Thyroid gland (tissue), 4 donors: ENCODE results near the gene ZNF835.

Experiments
- POLR2A ChIP-seq, 2 donors: fragments of 450-650 bp; IDR thresholded peaks; one replicate each; pipeline ENCODE4 v1.6.1; 2017; ENCODE audit warnings: antibody characterized with exemption in 2 of 2, mild to moderate bottlenecking in 2 of 2, moderate library complexity in 1 of 2
- TF ChIP-seq, protein P1 (sequence below), 6 experiments: fragments of 200-600 bp in 3 of 6; fragments of 450-650 bp in 3 of 6; sonication (generic) in 3 of 6; IDR thresholded peaks; one replicate each; pipeline ENCODE4 v1.5.1; 2016 to 2019; ENCODE audit warnings: antibody characterized with exemption in 6 of 6, mild to moderate bottlenecking in 2 of 6, inconsistent platforms in 1 of 6, moderate library complexity in 1 of 6

- TF ChIP-seq, protein P1, sequence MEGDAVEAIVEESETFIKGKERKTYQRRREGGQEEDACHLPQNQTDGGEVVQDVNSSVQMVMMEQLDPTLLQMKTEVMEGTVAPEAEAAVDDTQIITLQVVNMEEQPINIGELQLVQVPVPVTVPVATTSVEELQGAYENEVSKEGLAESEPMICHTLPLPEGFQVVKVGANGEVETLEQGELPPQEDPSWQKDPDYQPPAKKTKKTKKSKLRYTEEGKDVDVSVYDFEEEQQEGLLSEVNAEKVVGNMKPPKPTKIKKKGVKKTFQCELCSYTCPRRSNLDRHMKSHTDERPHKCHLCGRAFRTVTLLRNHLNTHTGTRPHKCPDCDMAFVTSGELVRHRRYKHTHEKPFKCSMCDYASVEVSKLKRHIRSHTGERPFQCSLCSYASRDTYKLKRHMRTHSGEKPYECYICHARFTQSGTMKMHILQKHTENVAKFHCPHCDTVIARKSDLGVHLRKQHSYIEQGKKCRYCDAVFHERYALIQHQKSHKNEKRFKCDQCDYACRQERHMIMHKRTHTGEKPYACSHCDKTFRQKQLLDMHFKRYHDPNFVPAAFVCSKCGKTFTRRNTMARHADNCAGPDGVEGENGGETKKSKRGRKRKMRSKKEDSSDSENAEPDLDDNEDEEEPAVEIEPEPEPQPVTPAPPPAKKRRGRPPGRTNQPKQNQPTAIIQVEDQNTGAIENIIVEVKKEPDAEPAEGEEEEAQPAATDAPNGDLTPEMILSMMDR (IDR thresholded peaks at IDR 0.05): no peak
- TF ChIP-seq POLR2A (IDR thresholded peaks at IDR 0.05): no peak
Measured at GRCh38 chr19:56712611-56713276, 41.2 kb upstream of the ZNF835 start.
